OCI-LY3 (cell line): ENCODE results near the gene TPCN2.

Experiments used
- H2AFZ ChIP-seq: fragments of 200-600, 300-600 bp; shearing (Covaris generic); 2 replicates; pipeline ENCODE4 v1.6.0; 2014; ENCODE audit warnings: antibody characterized with exemption, low read depth, low read length
- H3K27ac ChIP-seq: fragments of 200-600, 300-600 bp; sonication (generic); 2 replicates; pipeline ENCODE4 v1.5.1; 2014; ENCODE audit warnings: mild to moderate bottlenecking, low read length, moderate library complexity, mixed read lengths
- H3K27me3 ChIP-seq: fragments of 200-600, 300-600 bp; sonication (generic); 2 replicates; pipeline ENCODE4 v1.6.1; 2014; ENCODE audit warnings: low read depth, low read length, mixed read lengths
- H3K36me3 ChIP-seq: fragments of 200-600, 300-600 bp; sonication (generic); replicated peaks from 2 replicates; pipeline ENCODE3; 2014; ENCODE audit warnings: low read depth, low read length, mixed read lengths
- H3K4me1 ChIP-seq: fragments of 300-600, 200-600 bp; sonication (generic); 2 replicates; pipeline ENCODE4 v1.6.1; 2014; ENCODE audit warnings: low read length, mixed read lengths
- H3K4me2 ChIP-seq: fragments of 200-600, 300-600 bp; sonication (generic); 2 replicates; pipeline ENCODE4 v1.6.1; 2014; ENCODE audit warnings: low read length, mixed read lengths
- H3K4me3 ChIP-seq: fragments of 300-600, 200-600 bp; sonication (generic); 2 replicates; pipeline ENCODE4 v1.5.1; 2014; ENCODE audit warnings: antibody characterized with exemption, mild to moderate bottlenecking, low read length, moderate library complexity
- H3K79me2 ChIP-seq: fragments of 300-600, 200-600 bp; shearing (Covaris generic); 2 replicates; pipeline ENCODE4 v1.6.1; 2014; ENCODE audit warnings: mild to moderate bottlenecking, low read length, mixed read lengths
- H3K9ac ChIP-seq: fragments of 300-600, 200-600 bp; shearing (Covaris generic); 2 replicates; pipeline ENCODE4 v1.6.0; 2014; ENCODE audit warnings: mild to moderate bottlenecking, low read length, moderate library complexity
- H3K9me3 ChIP-seq: fragments of 200-600, 300-600 bp; shearing (Covaris generic); 2 replicates; pipeline ENCODE4 v1.6.1; 2014; ENCODE audit warnings: low read length, mixed read lengths; ENCODE audit not compliant: insufficient read depth
- H4K20me1 ChIP-seq: fragments of 200-600, 300-600 bp; sonication (generic); 2 replicates; pipeline ENCODE4 v1.6.1; 2016; ENCODE audit warnings: low read length, mixed read lengths; ENCODE audit not compliant: insufficient read depth
- EZH2phosphoT487 ChIP-seq: fragments of 200-600 bp; shearing (Covaris generic); IDR thresholded peaks from 2 replicates; pipeline ENCODE4 v1.6.1; 2018; ENCODE audit warnings: antibody characterized with exemption, mixed run types, low read depth
- TF ChIP-seq, protein P1 (sequence below): fragments of 200-600, 300-600 bp; sonication (generic); IDR thresholded peaks from 2 replicates; pipeline ENCODE4 v1.5.1; 2014; ENCODE audit warnings: antibody characterized with exemption, low read length, low read depth

Gene TPCN2

DNA sequence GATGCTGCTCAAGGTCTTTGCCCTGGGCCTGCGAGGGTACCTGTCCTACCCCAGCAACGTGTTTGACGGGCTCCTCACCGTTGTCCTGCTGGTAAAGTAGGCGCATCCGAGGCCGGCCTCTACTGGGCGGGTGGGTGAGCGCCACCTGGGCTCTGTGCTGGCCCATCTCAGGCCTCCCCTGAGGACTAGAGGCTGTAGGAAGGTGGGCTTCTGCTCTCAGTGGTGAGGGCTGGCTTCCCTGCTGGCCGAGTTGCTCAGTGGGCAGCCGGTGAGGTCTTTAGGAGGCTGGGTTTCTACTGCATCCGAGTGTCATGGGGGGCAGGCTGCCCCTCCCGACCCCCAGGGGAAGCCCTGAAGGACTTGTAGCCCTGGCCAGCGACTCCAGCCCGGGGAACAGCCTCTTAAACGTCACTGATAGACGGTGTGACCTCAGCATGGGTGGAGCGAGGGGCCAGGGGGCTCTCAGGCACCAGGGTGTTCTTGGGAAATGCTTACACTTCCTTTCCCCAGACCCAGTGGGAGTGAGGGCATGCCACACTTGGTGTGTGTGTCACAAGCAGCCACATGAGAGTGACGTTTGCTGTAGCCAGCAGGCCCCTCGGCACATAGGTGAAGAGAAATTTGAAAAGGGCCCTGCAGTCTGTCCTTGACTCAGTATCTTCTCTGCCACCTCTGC is 30.3 kb downstream of the TPCN2 start:
- no peaks in the 10 kb centered on the region for H3K9me3 ChIP-seq
- peaks cover 19% of the 10 kb centered on the region; the same call in 1 of the 2 replicates for H4K20me1 ChIP-seq
- peaks cover 10% of the 10 kb centered on the region for H3K36me3 ChIP-seq
- no peak overlapping the region for H3K9ac ChIP-seq
- H3K4me3 ChIP-seq = no peak overlapping the region
- no peak overlapping the region for H3K4me2 ChIP-seq
- TF ChIP-seq, protein P1, sequence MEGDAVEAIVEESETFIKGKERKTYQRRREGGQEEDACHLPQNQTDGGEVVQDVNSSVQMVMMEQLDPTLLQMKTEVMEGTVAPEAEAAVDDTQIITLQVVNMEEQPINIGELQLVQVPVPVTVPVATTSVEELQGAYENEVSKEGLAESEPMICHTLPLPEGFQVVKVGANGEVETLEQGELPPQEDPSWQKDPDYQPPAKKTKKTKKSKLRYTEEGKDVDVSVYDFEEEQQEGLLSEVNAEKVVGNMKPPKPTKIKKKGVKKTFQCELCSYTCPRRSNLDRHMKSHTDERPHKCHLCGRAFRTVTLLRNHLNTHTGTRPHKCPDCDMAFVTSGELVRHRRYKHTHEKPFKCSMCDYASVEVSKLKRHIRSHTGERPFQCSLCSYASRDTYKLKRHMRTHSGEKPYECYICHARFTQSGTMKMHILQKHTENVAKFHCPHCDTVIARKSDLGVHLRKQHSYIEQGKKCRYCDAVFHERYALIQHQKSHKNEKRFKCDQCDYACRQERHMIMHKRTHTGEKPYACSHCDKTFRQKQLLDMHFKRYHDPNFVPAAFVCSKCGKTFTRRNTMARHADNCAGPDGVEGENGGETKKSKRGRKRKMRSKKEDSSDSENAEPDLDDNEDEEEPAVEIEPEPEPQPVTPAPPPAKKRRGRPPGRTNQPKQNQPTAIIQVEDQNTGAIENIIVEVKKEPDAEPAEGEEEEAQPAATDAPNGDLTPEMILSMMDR = no peak
- no peak for TF ChIP-seq EZH2phosphoT487
- H3K4me1 ChIP-seq = no peaks in the 10 kb centered on the region
- no peak overlapping the region for H2AFZ ChIP-seq
- no peak overlapping the region for H3K27ac ChIP-seq
- H3K79me2 ChIP-seq = no peaks in the 10 kb centered on the region
- no peaks in the 10 kb centered on the region for H3K27me3 ChIP-seq

DNA sequence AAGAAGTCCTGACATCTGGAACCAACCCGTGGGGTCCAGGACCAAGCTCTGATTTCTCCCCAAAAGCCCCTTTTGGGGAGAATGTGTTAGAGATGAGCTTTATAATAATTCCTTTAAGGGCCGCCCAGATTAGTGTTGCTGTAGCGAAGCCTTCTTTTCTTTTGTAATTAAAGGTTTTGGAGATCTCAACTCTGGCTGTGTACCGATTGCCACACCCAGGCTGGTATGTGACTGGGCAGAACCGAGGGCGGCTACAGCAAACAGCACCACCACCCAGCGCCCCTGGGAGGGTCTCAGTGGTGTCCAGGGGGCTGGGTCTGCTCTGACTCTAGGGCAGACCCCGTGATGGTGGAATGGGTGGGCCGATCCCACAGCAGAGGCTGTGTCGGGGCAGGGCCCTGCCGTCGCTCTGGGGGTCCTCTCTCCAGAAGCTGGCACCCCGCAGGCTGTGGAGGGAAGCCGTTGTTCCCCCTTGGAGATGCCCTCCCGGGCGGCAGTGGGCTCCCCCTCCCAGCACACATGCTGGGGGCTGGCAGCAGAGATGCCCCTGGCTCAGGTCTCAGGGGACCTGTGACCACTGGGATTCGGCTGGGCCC is 31.0 kb downstream of the TPCN2 start:
- no peaks in the 10 kb centered on the region for H3K9me3 ChIP-seq
- H3K27ac ChIP-seq = no peak overlapping the region
- no peaks in the 10 kb centered on the region for H3K27me3 ChIP-seq
- no peak overlapping the region for H3K9ac ChIP-seq
- no peak overlapping the region for H3K4me3 ChIP-seq
- TF ChIP-seq, protein P1 = no peak
- no peak for TF ChIP-seq EZH2phosphoT487
- peaks cover 10% of the 10 kb centered on the region for H3K36me3 ChIP-seq
- no peaks in the 10 kb centered on the region for H3K4me1 ChIP-seq
- H4K20me1 ChIP-seq = peaks cover 14% of the 10 kb centered on the region; the same call in 1 of the 2 replicates
- no peak overlapping the region for H2AFZ ChIP-seq
- H3K79me2 ChIP-seq = no peaks in the 10 kb centered on the region
- H3K4me2 ChIP-seq = no peak overlapping the region

DNA sequence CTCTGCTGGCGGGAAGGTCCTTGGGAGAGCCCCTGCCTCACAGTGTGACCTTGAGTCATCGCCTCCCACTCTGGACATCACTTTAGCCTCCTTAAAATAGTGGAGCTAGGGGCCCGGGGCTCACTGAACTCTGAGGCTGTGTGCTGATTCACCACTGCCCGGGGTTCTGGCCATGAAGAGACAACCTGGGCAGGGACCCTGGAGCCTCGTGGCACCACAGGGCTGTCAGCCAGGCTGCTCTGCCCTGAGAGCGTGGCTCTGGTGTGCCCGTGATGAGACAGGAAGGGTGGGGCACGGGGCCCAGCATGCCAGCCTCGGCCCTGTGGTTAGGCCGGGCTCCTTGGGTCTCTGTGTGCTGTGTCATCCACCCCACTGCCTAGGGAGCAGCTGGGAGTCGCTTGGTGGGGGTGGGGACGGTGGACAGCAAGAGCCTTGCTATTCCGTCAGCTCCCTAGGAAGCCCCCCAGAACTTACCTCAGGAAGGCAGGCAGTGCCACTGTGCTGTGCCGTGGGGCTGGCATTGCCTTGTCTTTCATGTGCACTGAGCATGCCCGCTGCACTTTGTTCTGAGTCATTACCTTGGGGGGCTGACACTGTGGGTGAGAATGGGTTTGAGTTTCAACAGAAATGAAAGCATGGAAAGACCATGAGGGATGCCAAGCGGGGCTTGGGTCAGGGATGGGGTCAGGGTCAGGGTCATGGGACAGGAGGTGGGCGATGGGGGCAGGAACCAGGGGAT is 31.7 kb downstream of the TPCN2 start:
- Histone ChIP-seq H3K27ac (no peak overlapping the region), H3K36me3 (peaks cover 10% of the 10 kb centered on the region)

More for the DNA sequence above, 31.7 kb downstream of the TPCN2 start:
- Histone ChIP-seq H4K20me1 (peaks cover 7% of the 10 kb centered on the region; the same call in 1 of the 2 replicates), H3K4me1 (no peaks in the 10 kb centered on the region), H3K9me3 (no peaks in the 10 kb centered on the region), H3K4me3 (no peak overlapping the region), H3K27me3 (no peaks in the 10 kb centered on the region), H3K79me2 (no peaks in the 10 kb centered on the region), H3K9ac (no peak overlapping the region), H2AFZ (no peak overlapping the region), H3K4me2 (no peak overlapping the region)
- no peak for TF ChIP-seq EZH2phosphoT487
- TF ChIP-seq, protein P1 = no peak
